ENCODE results near the gene SLC22A6.

Gene SLC22A6

DNA sequence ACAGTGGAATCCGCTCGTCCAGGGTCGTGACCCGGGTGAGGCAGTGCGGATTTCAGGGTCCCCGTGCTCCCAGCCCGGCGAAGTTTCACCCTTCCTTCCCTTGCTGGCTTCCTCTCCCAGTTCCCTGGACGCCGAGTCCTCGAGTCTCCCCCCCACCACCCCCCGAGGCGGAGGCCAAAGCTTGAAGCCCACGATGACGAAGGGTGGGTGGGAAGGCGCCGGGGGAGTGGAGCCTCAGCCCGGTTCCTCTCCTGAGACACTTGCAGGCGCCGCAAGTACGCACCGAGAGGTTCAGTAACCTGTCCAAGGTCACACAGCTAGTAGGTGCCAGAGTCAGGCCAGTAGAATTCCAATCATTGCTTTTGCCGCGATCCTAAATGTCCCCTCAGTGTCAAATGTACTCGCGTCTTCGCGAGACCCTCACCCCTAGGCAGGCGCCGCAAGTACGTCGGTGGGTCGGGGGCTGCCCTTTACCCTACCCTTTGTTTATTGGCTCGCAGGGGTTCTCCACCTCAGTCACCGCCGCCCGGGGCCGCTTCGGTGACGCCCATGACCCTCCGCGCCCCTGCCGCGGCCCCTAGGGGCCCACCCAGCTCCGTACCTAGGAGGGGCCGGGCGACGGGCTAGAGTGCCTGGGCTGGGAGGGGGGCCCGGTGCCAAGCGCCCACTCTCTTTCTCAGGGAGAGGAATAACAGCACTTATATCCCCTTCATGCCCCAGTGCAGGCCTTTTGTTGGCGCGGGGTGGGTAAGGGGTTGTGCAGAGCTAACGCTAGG lies 57.9 kb downstream of the SLC22A6 start:
- no peaks in the 10 kb centered on the region for H3K4me1 ChIP-seq (ENCODE audit: insufficient read depth, low read length)
- H3K27me3 ChIP-seq (ENCODE audit: control insufficient read depth in 1 of 2, insufficient read depth in 2 of 2, low read length in 2 of 2), result peaks cover 14 to 59% of the 10 kb centered on the region in 2 donors
- no peaks in the 10 kb centered on the region for H3K9me3 ChIP-seq (ENCODE audit: low read length)
- H3K9ac ChIP-seq (ENCODE audit: low read length), result no peak overlapping the region
- H3K4me3 ChIP-seq (ENCODE audit: low read depth in 1 of 2, low read length in 2 of 2), result peak overlapping the region in 1 of 2 donors; percentile 39
- no peaks in the 10 kb centered on the region for H3K36me3 ChIP-seq (ENCODE audit: insufficient read depth, low read length)
- no peak overlapping the region for H3K27ac ChIP-seq (ENCODE audit: low read depth, low read length)

Measured in muscle layer of colon (tissue), 2 donors.